K562 (cell line): ENCODE measurements around the gene MYRIP. TPM values are rescaled to one million over a fixed set of nuclear protein-coding genes. Genes with fewer than 3 reads are reported as not detected.

ENCODE experiments used
- BCOR ChIP-seq: fragments of 450-650 bp; IDR thresholded peaks from 2 replicates; pipeline ENCODE4 v1.6.1; 2016
- CTCF ChIP-seq, 3 experiments: IDR thresholded peaks in 2 of 3; conservative IDR thresholded peaks in 1 of 3; 2 replicates each; pipeline ENCODE4 v1.5.1; 2011 to 2012; ENCODE audit warnings: low read length in 3 of 3, mild to moderate bottlenecking in 3 of 3, control low read depth in 2 of 3, improper control_type of control experiment in 1 of 3, inconsistent platforms in 1 of 3, low read depth in 1 of 3, mixed read lengths in 1 of 3, moderate library complexity in 1 of 3; ENCODE audit not compliant: insufficient read depth in 2 of 3
- E2F8 ChIP-seq: fragments of 450-650 bp; IDR thresholded peaks from 2 replicates; pipeline ENCODE4 v1.7.1; 2018; ENCODE audit warnings: mild to moderate bottlenecking, low read depth; ENCODE audit not compliant: partially characterized antibody
- IRF1 ChIP-seq: sonication (generic); formaldehyde crosslinking; IDR thresholded peaks from 2 replicates; pipeline ENCODE4 v1.8.0; 2022; ENCODE audit warnings: missing genetic modification reagents, mild to moderate bottlenecking, borderline replicate concordance
- JUND ChIP-seq, 2 experiments: IDR thresholded peaks; 2 replicates in 1 of 2; 3 replicates in 1 of 2; pipeline ENCODE4 v1.6.1; 2011; ENCODE audit warnings: borderline replicate concordance in 2 of 2, low read depth in 2 of 2, low read length in 2 of 2, improper control_type of control experiment in 1 of 2, missing biosample characterization in 1 of 2, missing genetic modification characterization in 1 of 2, missing genetic modification reagents in 1 of 2
- KDM4B ChIP-seq, 2 experiments: fragments of 450-650 bp in 1 of 2; sonication (generic) in 1 of 2; IDR thresholded peaks; 2 replicates each; pipeline ENCODE4 v1.6.1; 2016 to 2017; ENCODE audit warnings: borderline replicate concordance in 2 of 2, antibody characterized with exemption in 1 of 2, low read depth in 1 of 2, mild to moderate bottlenecking in 1 of 2
- MEIS2 ChIP-seq: fragments of 450-650 bp; IDR thresholded peaks from 2 replicates; pipeline ENCODE4 v1.6.1; 2014; ENCODE audit warnings: mild to moderate bottlenecking; ENCODE audit not compliant: partially characterized antibody
- NCOR1 ChIP-seq: fragments of 450-650 bp; IDR thresholded peaks from 2 replicates; pipeline ENCODE4 v1.6.1; 2016; ENCODE audit warnings: mild to moderate bottlenecking, moderate library complexity
- PRDM10 ChIP-seq: fragments of 450-650 bp; IDR thresholded peaks from 2 replicates; pipeline ENCODE4 v1.6.1; 2018; ENCODE audit not compliant: partially characterized antibody
- RBFOX2 ChIP-seq: fragments of 200-400 bp; formaldehyde crosslinking; IDR thresholded peaks from 2 replicates; pipeline ENCODE4 v1.6.1; 2017; ENCODE audit warnings: low read depth, mild to moderate bottlenecking, low read length, moderate library complexity
- SMAD1 ChIP-seq: fragments of 150-350 bp; IDR thresholded peaks from 2 replicates; pipeline ENCODE4 v1.6.1; 2014; ENCODE audit warnings: low read length, low read depth; ENCODE audit not compliant: partially characterized antibody
- SMAD2 ChIP-seq: fragments of 150-350 bp; IDR thresholded peaks from 2 replicates; pipeline ENCODE4 v1.6.1; 2014; ENCODE audit warnings: low read depth, mild to moderate bottlenecking, low read length
- TRIM24 ChIP-seq, 2 experiments: fragments of 450-650 bp; IDR thresholded peaks; 2 replicates each; pipeline ENCODE4 v1.6.1; 2016
- ZNF830 ChIP-seq: fragments of 250-450 bp; sonication (Bioruptor Pico); IDR thresholded peaks from 2 replicates; pipeline ENCODE4 v1.5.0; 2021; ENCODE audit warnings: mild to moderate bottlenecking
- polyA plus RNA-seq, 8 experiments: library from polyadenylated mRNA; depleted of rRNA in 4 of 8; stranded (reverse) in 5 of 8; unstranded in 3 of 8; fragments of >200 nt; fragmentation: Nextera tagmentation in 2 of 8; fragmentation: Illumina TruSeq in 1 of 8; extraction: Ambion mirVana in 2 of 8; extraction: Trizol in 1 of 8; gene quantifications; 2 replicates each; pipeline versions ENCODE4 v1.2.1 to v1.2.3, GENCODE V29; 2011 to 2014; ENCODE audit warnings: inconsistent platforms in 1 of 8, missing spikeins in 1 of 8
- total RNA-seq, 7 experiments: library from RNA; depleted of rRNA in 6 of 7; stranded (reverse); fragments of >200 nt in 6 of 7; fragmentation: Illumina TruSeq in 2 of 7; extraction: Trizol in 2 of 7; gene quantifications; 2 replicates each; pipeline versions ENCODE4 v1.2.1 to v1.2.3, GENCODE V29; 2011 to 2021; ENCODE audit warnings: low replicate concordance in 1 of 7
- TF ChIP-seq, protein P1 (sequence below): fragments of 450-650 bp; IDR thresholded peaks from 2 replicates; pipeline ENCODE4 v1.6.1; 2016

Gene MYRIP
- total and polyA plus RNA-seq, 9 of the 15 experiments (the other 6 are each of a cell fraction or from before 2014, with no cell fraction given) = 0.03 to 0.12 TPM; not detected in 7

GRCh38 chr3:40109641-40110490 lies 300.5 kb downstream of the MYRIP start (continued):
- no peak for TF ChIP-seq IRF1 (CRISPR knock-in tag)
- no peak for TF ChIP-seq SMAD1
- TF ChIP-seq E2F8 = no peak
- peak; percentile 45 to 56 (median 47) for TF ChIP-seq CTCF (IDR thresholded peaks at IDR 0.05 in 2 of 3, conservative IDR thresholded peaks at IDR 0.05 in 1 of 3; ENCODE audit: insufficient read depth in 2 of 3, low read depth in 1 of 3, low read length in 3 of 3)
- TF ChIP-seq KDM4B (IDR thresholded peaks at IDR 0.05; ENCODE audit: borderline replicate concordance in 2 of 2, low read depth in 1 of 2) = no peak
- peak; percentile 5; the same call in 1 of the 2 replicates for TF ChIP-seq JUND (IDR thresholded peaks at IDR 0.05; ENCODE audit: borderline replicate concordance, low read depth, low read length)
- TF ChIP-seq JUND (tag; IDR thresholded peaks at IDR 0.05; ENCODE audit: borderline replicate concordance, low read depth, low read length) = no peak
- no peak for TF ChIP-seq NCOR1
- TF ChIP-seq RBFOX2 = no peak
- peak; percentile 42 for TF ChIP-seq MEIS2
- TF ChIP-seq BCOR = no peak
- TF ChIP-seq PRDM10 = peak; percentile 52
- TF ChIP-seq SMAD2 = no peak
- TF ChIP-seq TRIM24 (IDR thresholded peaks at IDR 0.05) = peak; percentile 34 to 50; a peak in 2 of 4 replicates
- no peak for TF ChIP-seq ZNF830
- TF ChIP-seq, protein P1, sequence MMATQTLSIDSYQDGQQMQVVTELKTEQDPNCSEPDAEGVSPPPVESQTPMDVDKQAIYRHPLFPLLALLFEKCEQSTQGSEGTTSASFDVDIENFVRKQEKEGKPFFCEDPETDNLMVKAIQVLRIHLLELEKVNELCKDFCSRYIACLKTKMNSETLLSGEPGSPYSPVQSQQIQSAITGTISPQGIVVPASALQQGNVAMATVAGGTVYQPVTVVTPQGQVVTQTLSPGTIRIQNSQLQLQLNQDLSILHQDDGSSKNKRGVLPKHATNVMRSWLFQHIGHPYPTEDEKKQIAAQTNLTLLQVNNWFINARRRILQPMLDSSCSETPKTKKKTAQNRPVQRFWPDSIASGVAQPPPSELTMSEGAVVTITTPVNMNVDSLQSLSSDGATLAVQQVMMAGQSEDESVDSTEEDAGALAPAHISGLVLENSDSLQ = peak; percentile 62
- TF ChIP-seq, all 486 proteins: peak for 9
